ENCODE data around the gene DHDDS.

GRCh38 chr1:26384076-26384475 is 48.0 kb upstream of the DHDDS start:
- TF ChIP-seq, protein P1, sequence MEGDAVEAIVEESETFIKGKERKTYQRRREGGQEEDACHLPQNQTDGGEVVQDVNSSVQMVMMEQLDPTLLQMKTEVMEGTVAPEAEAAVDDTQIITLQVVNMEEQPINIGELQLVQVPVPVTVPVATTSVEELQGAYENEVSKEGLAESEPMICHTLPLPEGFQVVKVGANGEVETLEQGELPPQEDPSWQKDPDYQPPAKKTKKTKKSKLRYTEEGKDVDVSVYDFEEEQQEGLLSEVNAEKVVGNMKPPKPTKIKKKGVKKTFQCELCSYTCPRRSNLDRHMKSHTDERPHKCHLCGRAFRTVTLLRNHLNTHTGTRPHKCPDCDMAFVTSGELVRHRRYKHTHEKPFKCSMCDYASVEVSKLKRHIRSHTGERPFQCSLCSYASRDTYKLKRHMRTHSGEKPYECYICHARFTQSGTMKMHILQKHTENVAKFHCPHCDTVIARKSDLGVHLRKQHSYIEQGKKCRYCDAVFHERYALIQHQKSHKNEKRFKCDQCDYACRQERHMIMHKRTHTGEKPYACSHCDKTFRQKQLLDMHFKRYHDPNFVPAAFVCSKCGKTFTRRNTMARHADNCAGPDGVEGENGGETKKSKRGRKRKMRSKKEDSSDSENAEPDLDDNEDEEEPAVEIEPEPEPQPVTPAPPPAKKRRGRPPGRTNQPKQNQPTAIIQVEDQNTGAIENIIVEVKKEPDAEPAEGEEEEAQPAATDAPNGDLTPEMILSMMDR (IDR thresholded peaks at IDR 0.05): no peak
- TF ChIP-seq POLR2AphosphoS5 (IDR thresholded peaks at IDR 0.05) (no peak), POLR2A (IDR thresholded peaks at IDR 0.05) (no peak)
